Stomach smooth muscle (tissue), 2 donors: ENCODE results near the gene SGCD.
"Not testable (repeated sequence)": the region's sequence is repeated elsewhere in the genome, so short reads cannot be mapped to it uniquely, and the experiment has no call there.

Experiments used
- H3K27ac ChIP-seq: one replicate; pipeline ENCODE4 v1.7.0; 2013; ENCODE audit warnings: mild to moderate bottlenecking, low read length, inconsistent platforms
- H3K27me3 ChIP-seq, 2 donors: one replicate each; pipeline ENCODE4 v1.7.0; 2013; ENCODE audit warnings: low read length in 2 of 2; ENCODE audit not compliant: insufficient read depth in 2 of 2, control insufficient read depth in 1 of 2
- H3K36me3 ChIP-seq, 2 donors: one replicate each; pipeline ENCODE4 v1.7.0; 2013; ENCODE audit warnings: low read length in 2 of 2; ENCODE audit not compliant: control insufficient read depth in 2 of 2, insufficient read depth in 2 of 2
- H3K4me1 ChIP-seq: one replicate; pipeline ENCODE4 v1.7.0; 2013; ENCODE audit warnings: low read length; ENCODE audit not compliant: control insufficient read depth, insufficient read depth
- H3K4me3 ChIP-seq, 2 donors: one replicate each; pipeline ENCODE4 v1.7.0; 2013; ENCODE audit warnings: low read length in 2 of 2
- H3K9ac ChIP-seq, 2 donors: one replicate each; pipeline ENCODE4 v1.7.0; 2013; ENCODE audit warnings: low read length in 2 of 2, mild to moderate bottlenecking in 1 of 2
- H3K9me3 ChIP-seq, 2 donors: one replicate each; pipeline ENCODE4 v1.7.0; 2013; ENCODE audit warnings: low read length in 2 of 2; ENCODE audit not compliant: control insufficient read depth in 2 of 2
- donor health status: healthy.
- donor health status: Pancreatic carcinoma.

The SGCD gene

DNA sequence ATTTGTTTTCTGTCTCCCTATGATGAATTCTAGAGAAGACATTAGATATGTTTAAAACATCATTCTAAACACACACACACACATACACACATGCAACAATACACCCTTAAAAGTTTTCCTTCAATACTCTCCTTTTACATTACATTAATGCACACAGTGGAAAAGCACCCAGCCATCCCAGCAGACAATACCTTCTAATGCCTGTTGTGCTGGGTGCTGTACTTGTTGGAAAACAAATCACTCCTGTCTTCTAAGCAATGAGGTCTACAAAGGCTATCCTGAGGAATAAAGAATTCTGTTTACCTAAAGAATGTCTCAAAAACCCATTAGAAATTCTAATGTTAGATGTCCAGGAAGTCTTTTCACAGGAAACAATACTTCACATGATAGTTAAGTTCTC is 264.0 kb downstream of the SGCD start:
- no peak overlapping the region for H3K27ac ChIP-seq
- no peak overlapping the region for H3K9ac ChIP-seq
- no peak overlapping the region for H3K4me3 ChIP-seq
- peaks cover 11% of the 10 kb centered on the region for H3K4me1 ChIP-seq
- peaks cover 0 to 13% of the 10 kb centered on the region in 2 donors for H3K36me3 ChIP-seq
- H3K9me3 ChIP-seq: no peaks in the 10 kb centered on the region
- no peaks in the 10 kb centered on the region for H3K27me3 ChIP-seq

GRCh38 chr5:156591631-156592030 is 264.7 kb downstream of the SGCD start:
- Histone ChIP-seq H3K4me1 (peaks cover 11% of the 10 kb centered on the region), H3K4me3 (no peak overlapping the region), H3K9me3 (no peaks in the 10 kb centered on the region), H3K27ac (no peak overlapping the region), H3K27me3 (no peaks in the 10 kb centered on the region), H3K36me3 (peaks cover 0 to 13% of the 10 kb centered on the region in 2 donors), H3K9ac (no peak overlapping the region)

- no peaks in the 10 kb centered on the region for H3K9me3 ChIP-seq
- H3K36me3 ChIP-seq: peaks cover 0 to 13% of the 10 kb centered on the region in 2 donors
- H3K4me3 ChIP-seq: no peak overlapping the region
- peaks cover 8% of the 10 kb centered on the region for H3K4me1 ChIP-seq
- no peak overlapping the region for H3K9ac ChIP-seq
- no peaks in the 10 kb centered on the region for H3K27me3 ChIP-seq
- H3K27ac ChIP-seq: no peak overlapping the region
Measured at GRCh38 chr5:156593546-156593945, 266.6 kb downstream of the SGCD start.

DNA sequence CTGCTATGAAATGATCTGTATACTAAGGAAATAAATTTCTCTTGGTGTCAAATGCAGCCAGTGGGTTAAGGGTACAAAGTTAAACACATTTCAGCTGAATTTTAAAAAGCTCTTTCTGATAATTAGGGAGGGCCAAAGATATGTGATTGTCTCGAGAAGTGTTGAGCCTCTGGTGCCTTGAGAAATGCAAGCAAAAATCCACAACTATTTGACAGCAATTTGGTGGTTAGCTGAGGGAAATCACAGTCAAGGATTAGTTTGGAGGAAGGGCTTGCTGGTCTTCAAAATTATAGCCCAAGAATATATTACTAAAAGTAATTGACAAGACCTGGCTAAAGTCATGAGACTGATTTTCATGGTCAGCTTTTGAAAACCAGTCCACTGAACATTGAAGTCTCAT is 267.4 kb downstream of the SGCD start:
- H3K27ac ChIP-seq: no peak overlapping the region
- H3K4me1 ChIP-seq: peaks cover 7% of the 10 kb centered on the region
- peaks cover 0 to 13% of the 10 kb centered on the region in 2 donors for H3K36me3 ChIP-seq
- H3K4me3 ChIP-seq: no peak overlapping the region
- no peaks in the 10 kb centered on the region for H3K27me3 ChIP-seq
- no peak overlapping the region for H3K9ac ChIP-seq
- no peaks in the 10 kb centered on the region for H3K9me3 ChIP-seq

DNA sequence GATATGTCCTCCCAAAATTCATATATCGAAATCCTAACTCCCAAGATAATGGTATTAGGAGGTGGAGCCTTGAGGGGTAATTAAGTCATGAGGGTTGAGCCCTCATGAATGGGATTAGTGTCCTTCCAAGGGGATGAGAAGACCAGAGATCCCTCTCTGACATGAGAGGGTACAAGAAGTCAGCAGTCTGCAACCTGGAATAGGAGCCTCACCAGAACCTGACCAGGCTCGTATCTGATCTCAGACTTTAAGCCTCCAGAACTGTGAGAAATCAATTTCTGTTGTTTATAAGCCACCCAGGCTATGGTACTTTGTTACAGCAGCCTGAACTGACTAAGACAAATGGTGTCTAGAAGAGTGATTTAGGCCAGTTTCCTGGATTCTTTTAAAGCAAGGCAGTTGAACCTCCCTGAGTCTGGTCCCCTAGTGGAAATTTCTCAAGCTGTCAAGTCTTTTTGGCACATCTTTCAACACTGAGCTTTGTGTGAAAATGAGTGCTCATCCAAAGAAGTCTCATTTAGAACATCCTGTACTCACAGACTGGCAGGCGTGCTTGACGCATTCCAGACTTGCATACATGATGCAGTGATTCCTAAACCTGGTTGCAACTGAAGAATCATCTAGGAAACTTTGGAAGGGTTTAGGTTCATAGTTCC is 268.3 kb downstream of the SGCD start:
- H3K9ac ChIP-seq: no peak overlapping the region
- H3K9me3 ChIP-seq: no peaks in the 10 kb centered on the region
- H3K27ac ChIP-seq: peak overlapping the region; percentile 68
- no peaks in the 10 kb centered on the region for H3K4me1 ChIP-seq
- peaks cover 0 to 10% of the 10 kb centered on the region in 2 donors for H3K36me3 ChIP-seq
- H3K27me3 ChIP-seq: no peaks in the 10 kb centered on the region
- no peak overlapping the region for H3K4me3 ChIP-seq

- Histone ChIP-seq H3K27me3 (no peaks in the 10 kb centered on the region), H3K36me3 (peaks cover 0 to 6% of the 10 kb centered on the region in 2 donors), H3K4me1 (no peaks in the 10 kb centered on the region), H3K27ac (no peak overlapping the region), H3K9me3 (peaks cover 2 to 4% of the 10 kb centered on the region in 2 donors), H3K4me3 (no peak overlapping the region), H3K9ac (no peak overlapping the region)
Measured at GRCh38 chr5:156597276-156597675, 270.3 kb downstream of the SGCD start.

- no peak overlapping the region for H3K9ac ChIP-seq
- H3K9me3 ChIP-seq: peaks cover 6 to 11% of the 10 kb centered on the region in 2 donors
- no peaks in the 10 kb centered on the region for H3K4me1 ChIP-seq
- H3K36me3 ChIP-seq: no peaks in the 10 kb centered on the region
- H3K27me3 ChIP-seq: no peaks in the 10 kb centered on the region
- H3K27ac ChIP-seq: no peak overlapping the region
- no peak overlapping the region for H3K4me3 ChIP-seq
Measured at GRCh38 chr5:156598964-156599363, 272.0 kb downstream of the SGCD start.

DNA sequence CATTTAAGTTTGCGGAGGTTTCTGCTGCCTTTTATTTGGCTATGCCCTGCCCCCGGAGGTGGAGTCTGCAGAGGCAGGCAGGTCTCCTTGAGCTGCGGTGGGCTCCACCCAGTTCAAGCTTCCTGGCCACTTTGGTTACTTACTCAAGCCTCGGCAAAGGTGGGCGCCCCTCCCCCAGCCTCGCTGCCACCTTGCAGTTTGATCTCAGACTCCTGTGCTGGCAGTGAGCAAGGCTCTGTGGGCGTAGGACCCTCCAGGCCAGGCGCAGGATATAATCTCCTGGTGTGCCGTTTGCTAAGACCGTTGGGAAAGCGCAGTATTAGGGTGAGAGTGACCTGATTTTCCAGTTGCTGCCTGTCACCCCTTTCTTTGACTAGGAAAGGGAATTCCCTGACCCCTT is 283.6 kb downstream of the SGCD start:
- H3K9ac ChIP-seq, H3K4me1 ChIP-seq, H3K36me3 ChIP-seq, H3K4me3 ChIP-seq, H3K9me3 ChIP-seq, H3K27me3 ChIP-seq, H3K27ac ChIP-seq: not testable (repeated sequence)

DNA sequence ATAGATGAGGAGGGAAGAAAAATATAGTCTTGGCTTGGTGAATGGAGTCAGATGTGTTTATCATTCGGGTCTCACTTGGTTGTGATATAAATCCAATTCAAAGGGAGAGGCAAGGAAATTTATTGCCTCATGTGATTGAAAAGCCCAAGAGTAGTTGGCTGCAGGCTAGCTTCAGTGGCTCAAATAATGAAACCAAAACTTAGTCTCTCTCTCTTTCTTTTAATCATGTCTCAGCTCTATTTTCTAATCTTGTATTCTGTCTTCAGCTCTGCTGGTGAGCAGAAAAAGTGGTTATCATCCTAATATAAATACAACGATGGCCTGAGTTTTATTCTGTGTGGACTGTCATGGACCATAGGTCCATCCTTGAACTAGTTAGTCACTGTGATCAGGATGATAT is 288.9 kb downstream of the SGCD start:
- H3K4me1 ChIP-seq: no peaks in the 10 kb centered on the region
- no peak overlapping the region for H3K4me3 ChIP-seq
- no peak overlapping the region for H3K27ac ChIP-seq
- H3K36me3 ChIP-seq: peaks cover 0 to 2% of the 10 kb centered on the region in 2 donors
- H3K27me3 ChIP-seq: no peaks in the 10 kb centered on the region
- H3K9me3 ChIP-seq: peaks cover 0 to 2% of the 10 kb centered on the region in 2 donors
- no peak overlapping the region for H3K9ac ChIP-seq

DNA sequence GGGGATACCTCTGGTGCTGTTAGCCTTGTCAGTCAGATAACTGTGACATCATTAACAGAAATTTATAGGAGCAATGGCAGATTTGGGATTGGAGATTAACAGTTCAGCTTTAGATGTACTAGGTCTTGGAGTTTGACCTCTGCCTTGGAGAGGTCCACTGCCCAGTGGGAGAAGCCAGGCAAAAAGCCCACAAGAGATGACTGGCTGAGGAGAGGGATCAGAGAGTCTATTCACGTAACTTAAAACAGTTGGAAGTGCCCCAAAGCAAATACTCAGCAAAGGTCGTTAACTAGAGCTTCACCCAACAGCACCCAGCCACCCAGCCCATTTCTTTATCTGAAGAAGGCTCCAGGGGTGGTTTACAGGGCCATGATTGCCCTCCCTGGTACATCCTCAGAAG is 290.5 kb downstream of the SGCD start:
- Histone ChIP-seq H3K4me1 (no peaks in the 10 kb centered on the region), H3K27ac (no peak overlapping the region), H3K4me3 (no peak overlapping the region), H3K9me3 (no peaks in the 10 kb centered on the region), H3K36me3 (peaks cover 0 to 2% of the 10 kb centered on the region in 2 donors), H3K9ac (no peak overlapping the region), H3K27me3 (no peaks in the 10 kb centered on the region)

- no peaks in the 10 kb centered on the region for H3K27me3 ChIP-seq
- H3K9me3 ChIP-seq: no peaks in the 10 kb centered on the region
- no peak overlapping the region for H3K4me3 ChIP-seq
- H3K9ac ChIP-seq: no peak overlapping the region
- peaks cover 0 to 2% of the 10 kb centered on the region in 2 donors for H3K36me3 ChIP-seq
- H3K4me1 ChIP-seq: no peaks in the 10 kb centered on the region
- no peak overlapping the region for H3K27ac ChIP-seq
Measured at GRCh38 chr5:156618601-156619000, 291.6 kb downstream of the SGCD start.
